ENCODE measurements around the gene GCK. TPM values are rescaled to one million over a fixed set of nuclear protein-coding genes. Genes with fewer than 3 reads are reported as not detected.

The GCK gene
- total RNA-seq, 1 donor from 2014 or later, result 0.37 TPM

- Mint-ChIP-seq H3K4me3 (ENCODE audit: unreplicated experiment) (no peak overlapping the region), H3K4me1 (ENCODE audit: low read depth) (peaks cover 3% of the 10 kb centered on the region)
These were observed 32.1 kb upstream of the GCK start for GRCh38 chr7:44221231-44221791.

DNA sequence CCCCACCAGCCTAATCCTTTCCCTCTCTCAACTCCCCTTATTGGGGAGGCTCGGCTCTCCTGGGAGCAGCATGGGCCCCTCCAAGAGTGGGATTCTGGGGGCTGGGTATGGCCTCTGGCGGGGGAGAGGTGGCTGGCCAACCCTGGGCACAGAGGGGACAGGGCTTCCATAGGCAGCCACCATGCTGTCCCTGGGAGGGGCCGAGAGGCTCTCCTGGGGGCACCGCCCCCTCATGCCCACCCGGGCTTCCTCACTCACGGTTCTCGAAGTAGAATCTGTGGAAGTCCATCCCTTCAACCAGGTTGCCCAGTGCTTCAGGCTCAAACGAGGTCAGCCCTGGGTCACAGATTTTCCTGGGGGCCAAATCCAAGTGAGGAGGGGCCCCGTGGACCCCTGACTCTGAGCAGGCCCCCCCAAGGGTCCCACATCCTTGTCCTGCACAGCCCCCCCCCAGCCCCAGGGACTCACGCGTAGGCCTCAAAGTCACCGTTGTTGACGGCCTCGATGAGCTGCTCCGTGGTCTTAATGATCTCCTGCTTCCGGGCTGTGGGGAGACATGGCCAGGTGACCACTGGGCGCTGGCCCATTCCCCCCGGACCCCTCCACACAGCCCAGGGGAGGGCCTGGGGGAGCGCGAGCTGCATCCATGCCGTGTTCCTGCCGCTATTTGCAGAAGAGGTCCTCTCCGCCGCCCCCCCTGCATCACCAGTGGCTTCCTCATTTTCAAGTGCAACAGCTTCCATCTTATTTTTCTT is 31.3 kb upstream of the GCK start:
- Mint-ChIP-seq H3K27ac (ENCODE audit: unreplicated experiment) (no peak overlapping the region), H3K36me3 (ENCODE audit: low read depth) (no peaks in the 10 kb centered on the region), H3K4me1 (ENCODE audit: low read depth) (peaks cover 3% of the 10 kb centered on the region), H3K4me3 (ENCODE audit: unreplicated experiment) (no peak overlapping the region), H3K27me3 (ENCODE audit: low read depth) (peaks cover 5% of the 10 kb centered on the region), H3K9me3 (ENCODE audit: low read depth) (no peaks in the 10 kb centered on the region)
- DNase-seq (ENCODE audit: low spot score), result peak; percentile 70
- TF ChIP-seq, protein P1, sequence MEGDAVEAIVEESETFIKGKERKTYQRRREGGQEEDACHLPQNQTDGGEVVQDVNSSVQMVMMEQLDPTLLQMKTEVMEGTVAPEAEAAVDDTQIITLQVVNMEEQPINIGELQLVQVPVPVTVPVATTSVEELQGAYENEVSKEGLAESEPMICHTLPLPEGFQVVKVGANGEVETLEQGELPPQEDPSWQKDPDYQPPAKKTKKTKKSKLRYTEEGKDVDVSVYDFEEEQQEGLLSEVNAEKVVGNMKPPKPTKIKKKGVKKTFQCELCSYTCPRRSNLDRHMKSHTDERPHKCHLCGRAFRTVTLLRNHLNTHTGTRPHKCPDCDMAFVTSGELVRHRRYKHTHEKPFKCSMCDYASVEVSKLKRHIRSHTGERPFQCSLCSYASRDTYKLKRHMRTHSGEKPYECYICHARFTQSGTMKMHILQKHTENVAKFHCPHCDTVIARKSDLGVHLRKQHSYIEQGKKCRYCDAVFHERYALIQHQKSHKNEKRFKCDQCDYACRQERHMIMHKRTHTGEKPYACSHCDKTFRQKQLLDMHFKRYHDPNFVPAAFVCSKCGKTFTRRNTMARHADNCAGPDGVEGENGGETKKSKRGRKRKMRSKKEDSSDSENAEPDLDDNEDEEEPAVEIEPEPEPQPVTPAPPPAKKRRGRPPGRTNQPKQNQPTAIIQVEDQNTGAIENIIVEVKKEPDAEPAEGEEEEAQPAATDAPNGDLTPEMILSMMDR (IDR thresholded peaks at IDR 0.05), result no peak

More at GRCh38 chr7:44221231-44221791, 32.1 kb upstream of the GCK start:
- TF ChIP-seq, protein P1 (IDR thresholded peaks at IDR 0.05), result no peak
- no peaks in the 10 kb centered on the region for H3K9me3 Mint-ChIP-seq (ENCODE audit: low read depth)
- peaks cover 12% of the 10 kb centered on the region for H3K27me3 Mint-ChIP-seq (ENCODE audit: low read depth)
- no peak overlapping the region for H3K27ac Mint-ChIP-seq (ENCODE audit: unreplicated experiment)
- DNase-seq (ENCODE audit: low spot score), result peak; percentile 81
- no peaks in the 10 kb centered on the region for H3K36me3 Mint-ChIP-seq (ENCODE audit: low read depth)

DNA sequence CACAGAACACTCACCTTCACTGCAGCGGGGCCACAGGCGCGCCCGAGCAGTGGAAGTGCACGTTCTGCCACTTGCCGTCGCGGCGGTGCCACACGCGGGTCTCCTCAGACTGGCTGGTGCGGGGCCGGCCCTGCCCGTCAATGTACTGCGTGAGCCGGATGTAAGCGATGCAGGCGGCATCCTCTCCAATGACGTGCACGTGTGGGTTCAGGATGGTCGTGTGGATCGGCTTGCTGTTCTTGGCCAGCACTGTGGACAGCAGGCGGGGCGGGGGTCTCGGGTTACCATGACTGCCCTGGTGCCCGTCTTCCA is 30.8 kb upstream of the GCK start:
- Mint-ChIP-seq H3K9me3 (ENCODE audit: low read depth) (no peaks in the 10 kb centered on the region), H3K27me3 (ENCODE audit: low read depth) (peaks cover 4% of the 10 kb centered on the region), H3K4me1 (ENCODE audit: low read depth) (peaks cover 3% of the 10 kb centered on the region), H3K27ac (ENCODE audit: unreplicated experiment) (no peak overlapping the region), H3K4me3 (ENCODE audit: unreplicated experiment) (no peak overlapping the region), H3K36me3 (ENCODE audit: low read depth) (no peaks in the 10 kb centered on the region)
- DNase-seq (ENCODE audit: low spot score), result peak; percentile 90
- TF ChIP-seq, protein P1 (IDR thresholded peaks at IDR 0.05), result no peak

DNA sequence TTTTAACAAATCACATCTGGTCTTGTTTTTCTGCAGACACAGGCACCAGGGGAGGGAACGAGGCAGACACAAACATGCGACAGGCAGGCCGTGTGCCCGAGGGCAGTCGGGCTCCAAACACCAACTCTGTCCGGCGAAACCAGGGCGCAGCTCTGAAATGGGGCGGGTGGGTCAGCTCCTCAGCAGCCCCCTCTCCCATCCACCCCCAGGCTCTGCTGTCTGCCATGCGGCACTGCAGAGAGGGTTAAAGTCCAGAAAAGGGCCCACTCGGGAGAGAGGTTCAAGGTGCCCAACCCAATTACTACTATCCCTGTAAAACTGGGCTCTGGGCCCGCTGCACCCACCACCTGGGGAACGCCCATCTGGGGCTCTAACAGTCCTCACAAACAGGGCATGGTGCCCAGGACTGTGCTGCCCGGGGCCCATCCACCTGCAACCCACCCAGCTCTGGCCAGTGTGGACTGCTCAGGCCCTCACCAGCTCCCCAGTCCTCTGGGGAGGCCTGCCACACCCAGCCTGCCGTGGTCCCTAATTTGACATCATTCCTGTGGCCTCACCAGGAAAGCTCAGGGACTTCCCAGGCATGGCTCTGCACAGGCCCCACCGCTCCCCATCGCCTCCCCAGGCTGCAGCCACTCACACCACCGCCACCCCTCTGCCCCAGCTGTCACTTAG is 30.3 kb upstream of the GCK start:
- TF ChIP-seq, protein P1 (IDR thresholded peaks at IDR 0.05), result no peak
- Mint-ChIP-seq H3K4me1 (ENCODE audit: low read depth) (peaks cover 3% of the 10 kb centered on the region), H3K9me3 (ENCODE audit: low read depth) (no peaks in the 10 kb centered on the region), H3K4me3 (ENCODE audit: unreplicated experiment) (no peak overlapping the region), H3K27me3 (ENCODE audit: low read depth) (peaks cover 4% of the 10 kb centered on the region), H3K36me3 (ENCODE audit: low read depth) (no peaks in the 10 kb centered on the region), H3K27ac (ENCODE audit: unreplicated experiment) (no peak overlapping the region)
- DNase-seq (ENCODE audit: low spot score), result peak; percentile 72

DNA sequence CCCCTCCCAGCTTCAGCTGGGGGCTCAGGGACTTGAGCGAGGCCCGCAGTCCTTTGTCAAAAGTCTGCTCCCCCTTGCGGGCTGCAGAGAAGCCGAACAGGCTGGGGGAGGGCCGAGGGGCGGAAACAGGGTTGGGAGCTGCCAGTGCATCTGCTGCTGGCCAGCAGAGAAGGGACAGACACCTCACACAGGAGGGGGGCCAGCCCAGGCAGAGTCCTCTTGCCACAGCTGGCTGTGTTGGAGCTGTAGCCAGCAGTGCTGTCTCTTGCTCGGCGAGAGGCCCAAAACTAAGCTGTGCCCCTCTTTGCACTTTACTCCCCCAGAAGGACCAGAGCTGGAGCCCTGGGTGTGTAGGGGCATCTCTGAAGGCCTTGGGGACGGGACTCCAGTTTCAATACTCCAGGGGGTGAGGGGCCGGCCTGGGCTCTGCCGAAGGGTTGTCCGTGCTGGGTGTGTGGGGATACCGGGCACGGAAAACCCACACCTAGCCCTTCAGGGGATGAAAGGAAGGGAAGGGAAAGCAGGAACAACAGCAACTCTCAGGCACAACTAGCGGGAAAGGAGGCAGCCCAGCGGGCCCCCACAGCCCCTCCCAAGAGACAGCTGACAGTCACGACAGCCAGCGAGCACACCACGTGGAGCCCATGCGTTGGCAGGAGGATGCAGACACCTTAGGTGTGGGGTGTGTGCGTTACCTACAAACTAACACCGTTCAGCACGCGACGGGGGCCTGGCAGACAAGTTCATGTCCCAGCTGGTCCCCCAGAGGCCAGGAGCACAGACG is 29.4 kb upstream of the GCK start:
- Mint-ChIP-seq H3K36me3 (ENCODE audit: low read depth) (peaks cover 2% of the 10 kb centered on the region), H3K4me3 (ENCODE audit: unreplicated experiment) (no peak overlapping the region), H3K27ac (ENCODE audit: unreplicated experiment) (no peak overlapping the region), H3K4me1 (ENCODE audit: low read depth) (peaks cover 3% of the 10 kb centered on the region), H3K9me3 (ENCODE audit: low read depth) (no peaks in the 10 kb centered on the region), H3K27me3 (ENCODE audit: low read depth) (peaks cover 4% of the 10 kb centered on the region)
- TF ChIP-seq, protein P1 (IDR thresholded peaks at IDR 0.05), result peak; percentile 27
- DNase-seq (ENCODE audit: low spot score), result peak; percentile 82
